Uterus (tissue), 4 donors: Measurements from ENCODE around the gene INF2. TPM values are rescaled to one million over a fixed set of nuclear protein-coding genes. Genes with fewer than 3 reads are reported as not detected.
A peak's percentile ranks its signal among the peaks of the same experiment; 100 is the strongest.

ENCODE experiments used
- DNase-seq, 2 donors: peaks; one replicate each; pipeline ENCODE4 v3.0.0-alpha.2; 2019 to 2020
- H3K27ac ChIP-seq, 2 donors: fragments of 200-600 bp; sonication (generic); 1 replicate in 1 of 2; 2 replicates in 1 of 2; pipeline ENCODE4 v1.5.1; 2016 to 2018
- H3K27me3 ChIP-seq, 2 donors: fragments of 200-600 bp; sonication (generic); one replicate each; pipeline ENCODE4 v1.5.1; 2018 to 2019; ENCODE audit warnings: control low read depth in 1 of 2
- H3K36me3 ChIP-seq, 2 donors: fragments of 200-600 bp; sonication (generic); one replicate each; pipeline ENCODE4 v1.5.1; 2019; ENCODE audit warnings: control low read depth in 1 of 2
- H3K4me1 ChIP-seq, 2 donors: fragments of 200-600 bp; sonication (generic); one replicate each; pipeline ENCODE4 v1.5.1; 2018 to 2019; ENCODE audit warnings: control low read depth in 1 of 2
- H3K4me3 ChIP-seq, 2 donors: fragments of 200-600 bp; sonication (generic); 1 replicate in 1 of 2; 2 replicates in 1 of 2; pipeline ENCODE4 v1.5.1; 2018 to 2019; ENCODE audit warnings: mild to moderate bottlenecking in 1 of 2
- H3K9me3 ChIP-seq, 2 donors: fragments of 200-600 bp; sonication (generic); one replicate each; pipeline ENCODE4 v1.5.1; 2019; ENCODE audit warnings: control low read depth in 1 of 2
- POLR2A ChIP-seq, 2 donors: fragments of 450-650 bp; IDR thresholded peaks; one replicate each; pipeline ENCODE4 v1.6.1; 2016; ENCODE audit warnings: antibody characterized with exemption in 2 of 2, mild to moderate bottlenecking in 1 of 2, moderate library complexity in 1 of 2
- intact Hi-C: fragments of 100-400 bp; cut with DNase I; formaldehyde crosslinking; loops from one replicate; pipeline ENCODE4 v1.15.1; 2023; ENCODE audit warnings: low total_unique reads
- total RNA-seq, 4 donors: library from RNA; depleted of rRNA in 3 of 4; stranded (reverse); fragments of >200 nt in 3 of 4; gene quantifications; one replicate each; pipeline versions ENCODE4 v1.1.0 to v1.2.4, GENCODE V29; 2014 to 2023
- TF ChIP-seq, protein P1 (sequence below), 4 experiments: fragments of 200-600 bp in 2 of 4; fragments of 450-650 bp in 2 of 4; sonication (generic) in 2 of 4; IDR thresholded peaks; one replicate each; pipeline ENCODE4 v1.5.1; 2016 to 2019; ENCODE audit warnings: antibody characterized with exemption in 4 of 4, mild to moderate bottlenecking in 2 of 4, moderate library complexity in 1 of 4
- donor health status: DM: yes; HTN: yes; CAD: no.

INF2 gene
- total RNA-seq, 4 donors from 2014 or later, result 13.5 to 79.4 (median 44.6) TPM

DNA sequence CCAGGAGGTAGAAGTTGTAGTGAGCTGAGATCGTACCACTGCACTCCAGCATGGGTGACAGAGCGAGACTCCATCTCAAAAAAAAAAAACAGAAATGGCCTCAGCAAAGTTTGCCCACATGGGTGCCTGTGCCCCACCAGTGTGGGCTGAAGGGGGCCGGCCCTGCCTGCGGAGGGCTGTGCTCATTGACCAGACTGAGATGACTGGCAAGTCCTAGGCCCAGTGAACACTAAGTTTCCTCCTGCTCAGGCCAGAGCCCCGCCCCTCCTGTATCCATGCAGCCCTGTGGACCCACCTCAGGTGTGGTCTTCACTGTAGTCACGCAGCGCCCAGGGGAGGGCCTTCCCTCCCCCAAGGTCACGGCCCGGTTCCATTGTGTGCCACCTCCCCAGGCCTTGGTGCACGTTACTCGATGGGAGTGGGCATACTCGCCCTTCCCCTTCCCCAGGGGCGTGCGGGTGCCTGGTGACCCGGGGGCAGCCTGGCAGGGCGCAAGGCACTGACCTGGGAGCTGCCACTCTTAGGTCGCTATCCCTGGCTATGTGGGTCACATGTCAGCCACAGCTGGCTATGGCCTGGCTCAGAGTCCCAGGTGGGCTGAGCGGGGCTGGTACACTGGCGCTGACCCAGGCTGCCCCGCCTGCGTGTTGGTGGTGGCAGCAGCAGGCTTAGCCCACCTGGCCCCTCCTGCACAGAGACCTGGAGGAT, 16.1 kb downstream of the INF2 start:
- TF ChIP-seq POLR2A (IDR thresholded peaks at IDR 0.05), result no peak
- TF ChIP-seq, protein P1, sequence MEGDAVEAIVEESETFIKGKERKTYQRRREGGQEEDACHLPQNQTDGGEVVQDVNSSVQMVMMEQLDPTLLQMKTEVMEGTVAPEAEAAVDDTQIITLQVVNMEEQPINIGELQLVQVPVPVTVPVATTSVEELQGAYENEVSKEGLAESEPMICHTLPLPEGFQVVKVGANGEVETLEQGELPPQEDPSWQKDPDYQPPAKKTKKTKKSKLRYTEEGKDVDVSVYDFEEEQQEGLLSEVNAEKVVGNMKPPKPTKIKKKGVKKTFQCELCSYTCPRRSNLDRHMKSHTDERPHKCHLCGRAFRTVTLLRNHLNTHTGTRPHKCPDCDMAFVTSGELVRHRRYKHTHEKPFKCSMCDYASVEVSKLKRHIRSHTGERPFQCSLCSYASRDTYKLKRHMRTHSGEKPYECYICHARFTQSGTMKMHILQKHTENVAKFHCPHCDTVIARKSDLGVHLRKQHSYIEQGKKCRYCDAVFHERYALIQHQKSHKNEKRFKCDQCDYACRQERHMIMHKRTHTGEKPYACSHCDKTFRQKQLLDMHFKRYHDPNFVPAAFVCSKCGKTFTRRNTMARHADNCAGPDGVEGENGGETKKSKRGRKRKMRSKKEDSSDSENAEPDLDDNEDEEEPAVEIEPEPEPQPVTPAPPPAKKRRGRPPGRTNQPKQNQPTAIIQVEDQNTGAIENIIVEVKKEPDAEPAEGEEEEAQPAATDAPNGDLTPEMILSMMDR (IDR thresholded peaks at IDR 0.05), result no peak
- Histone ChIP-seq H3K27ac (no peak overlapping the region), H3K27me3 (no peaks in the 10 kb centered on the region), H3K4me3 (no peak overlapping the region), H3K36me3 (no peaks in the 10 kb centered on the region), H3K4me1 (no peaks in the 10 kb centered on the region), H3K9me3 (no peaks in the 10 kb centered on the region)
- DNase-seq, result no peak
- intact Hi-C loops, result no loop called here

DNA sequence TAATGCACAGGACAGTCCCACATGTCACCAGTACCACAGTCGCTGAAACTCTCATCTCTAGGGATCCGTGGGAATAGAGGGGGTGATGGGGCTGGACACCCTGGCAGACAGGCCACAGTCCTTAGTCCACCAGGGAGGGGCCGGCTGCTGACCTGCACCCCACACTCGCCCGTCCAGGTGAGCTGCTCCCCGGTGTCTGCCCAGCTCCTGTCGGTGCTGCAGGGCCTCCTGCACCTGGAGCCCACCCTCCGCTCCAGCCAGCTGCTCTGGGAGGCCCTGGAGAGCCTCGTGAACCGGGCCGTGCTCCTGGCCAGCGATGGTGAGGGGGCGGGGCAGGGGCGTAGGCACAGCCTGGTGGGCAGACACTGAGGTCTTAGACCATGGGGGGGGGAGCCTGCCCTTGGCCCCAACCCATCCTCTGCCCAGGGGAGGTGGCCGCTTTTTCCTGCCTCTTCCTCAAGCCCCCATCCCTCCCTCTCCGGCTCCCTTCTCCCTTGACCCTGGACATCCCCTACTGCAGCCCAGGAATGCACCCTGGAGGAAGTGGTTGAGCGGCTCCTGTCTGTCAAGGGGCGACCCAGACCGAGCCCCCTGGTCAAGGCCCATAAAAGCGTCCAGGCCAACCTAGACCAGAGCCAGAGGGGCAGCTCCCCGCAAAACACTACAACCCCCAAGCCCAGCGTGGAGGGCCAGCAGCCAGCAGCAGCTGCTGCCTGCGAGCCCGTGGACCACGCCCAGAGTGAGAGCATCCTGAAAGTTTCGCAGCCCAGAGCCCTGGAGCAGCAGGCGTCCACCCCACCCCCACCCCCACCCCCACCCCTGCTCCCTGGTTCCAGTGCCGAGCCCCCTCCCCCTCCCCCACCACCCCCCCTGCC, 17.6 kb downstream of the INF2 start:
- H3K9me3 ChIP-seq, result no peaks in the 10 kb centered on the region
- no peak overlapping the region for H3K4me3 ChIP-seq
- H3K27me3 ChIP-seq, result no peaks in the 10 kb centered on the region
- no peak for TF ChIP-seq POLR2A (IDR thresholded peaks at IDR 0.05)
- TF ChIP-seq, protein P1 (IDR thresholded peaks at IDR 0.05), result no peak
- no peak overlapping the region for H3K27ac ChIP-seq
- no peak for DNase-seq
- H3K4me1 ChIP-seq, result no peaks in the 10 kb centered on the region
- intact Hi-C loops, result no loop called here
- no peaks in the 10 kb centered on the region for H3K36me3 ChIP-seq

DNA sequence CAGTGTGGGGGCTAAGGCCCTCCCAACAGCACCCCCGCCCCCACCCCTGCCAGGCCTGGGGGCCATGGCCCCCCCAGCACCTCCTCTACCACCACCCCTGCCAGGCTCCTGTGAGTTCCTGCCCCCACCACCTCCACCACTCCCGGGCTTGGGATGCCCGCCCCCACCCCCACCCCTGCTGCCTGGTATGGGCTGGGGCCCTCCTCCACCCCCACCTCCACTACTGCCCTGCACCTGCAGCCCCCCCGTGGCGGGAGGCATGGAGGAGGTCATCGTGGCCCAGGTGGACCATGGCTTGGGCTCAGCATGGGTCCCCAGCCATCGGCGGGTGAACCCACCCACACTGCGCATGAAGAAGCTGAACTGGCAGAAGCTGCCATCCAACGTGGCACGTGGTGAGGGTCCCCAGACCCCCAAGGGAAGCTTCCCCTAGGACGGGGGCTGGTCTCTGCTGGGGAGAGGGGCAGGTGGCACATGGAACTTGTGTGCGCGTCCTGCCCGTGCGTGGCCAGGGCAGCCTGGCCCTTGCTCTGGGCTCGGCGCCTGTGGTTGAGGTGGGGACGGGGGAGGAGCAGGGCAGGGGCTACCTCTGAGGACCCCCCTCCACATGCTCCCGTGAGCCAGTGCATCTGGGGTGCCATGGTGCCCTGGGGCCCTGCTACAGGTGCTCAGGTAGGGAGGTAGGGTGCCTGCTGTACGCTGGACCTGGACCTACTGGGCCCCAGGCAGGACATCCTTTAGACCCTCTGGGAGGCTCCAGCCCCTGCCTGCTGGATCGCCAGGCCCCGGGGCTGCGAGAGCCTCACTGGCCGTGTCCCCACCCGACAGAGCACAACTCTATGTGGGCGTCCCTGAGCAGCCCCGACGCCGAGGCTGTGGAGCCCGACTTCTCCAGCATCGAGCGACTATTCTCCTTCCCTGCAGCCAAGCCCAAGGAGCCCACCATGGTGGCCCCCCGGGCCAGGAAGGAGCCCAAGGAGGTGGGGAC, 18.5 kb downstream of the INF2 start:
- no peak overlapping the region for H3K27ac ChIP-seq
- no peaks in the 10 kb centered on the region for H3K9me3 ChIP-seq
- no peaks in the 10 kb centered on the region for H3K4me1 ChIP-seq
- DNase-seq, result no peak
- no peak for TF ChIP-seq POLR2A (IDR thresholded peaks at IDR 0.05)
- TF ChIP-seq, protein P1 (IDR thresholded peaks at IDR 0.05), result no peak
- intact Hi-C loops, result loop anchor here (2.0 kb wide), 1 partner anchor 55 kb away; no protein-coding TSS in a partner anchor
- no peaks in the 10 kb centered on the region for H3K36me3 ChIP-seq
- no peak overlapping the region for H3K4me3 ChIP-seq
- no peaks in the 10 kb centered on the region for H3K27me3 ChIP-seq

DNA sequence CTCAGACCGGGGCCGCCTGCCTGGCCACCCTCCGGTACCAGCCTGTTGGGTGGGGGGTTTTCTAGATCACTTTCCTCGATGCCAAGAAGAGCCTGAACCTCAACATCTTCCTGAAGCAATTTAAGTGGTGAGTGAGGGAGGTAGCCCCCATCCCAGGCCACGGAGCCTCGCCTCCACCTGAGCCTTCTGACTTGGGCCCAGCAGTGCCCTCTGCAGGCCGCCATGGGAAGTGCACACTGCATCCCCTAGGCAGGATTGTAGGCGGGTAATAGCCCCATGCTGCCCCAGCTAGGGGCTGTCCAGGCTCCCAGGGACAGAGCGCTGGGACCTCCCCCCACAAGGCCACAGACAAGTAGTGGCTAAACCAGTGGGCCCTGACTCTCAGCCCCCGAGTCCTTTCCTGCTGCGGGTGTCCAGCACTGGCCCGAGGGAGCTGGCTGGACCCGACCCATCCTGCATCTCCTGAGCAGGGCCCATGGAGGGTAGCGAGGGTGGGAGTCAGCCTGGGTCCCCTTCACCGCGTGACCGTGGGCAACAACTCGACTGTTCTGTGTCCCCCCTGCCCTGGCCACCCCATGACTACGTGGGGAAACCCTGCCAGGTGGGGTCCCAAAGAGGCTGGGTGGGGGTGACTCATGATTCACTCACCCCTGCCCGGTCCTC, 19.3 kb downstream of the INF2 start:
- Histone ChIP-seq H3K4me3 (no peak overlapping the region), H3K4me1 (no peaks in the 10 kb centered on the region), H3K27me3 (no peaks in the 10 kb centered on the region), H3K27ac (no peak overlapping the region), H3K36me3 (no peaks in the 10 kb centered on the region), H3K9me3 (no peaks in the 10 kb centered on the region)
- intact Hi-C loops, result loop anchor here (2.0 kb wide), 1 partner anchor 56 kb away; no protein-coding TSS in a partner anchor
- peak; percentile 71 to 74 for DNase-seq
- TF ChIP-seq, protein P1 (IDR thresholded peaks at IDR 0.05), result peak; percentile 96 to 100 (median 98)
- TF ChIP-seq POLR2A (IDR thresholded peaks at IDR 0.05), result no peak
